H4 (cell line): Measurements from ENCODE around the gene PCBP3. TPM values are rescaled to one million over a fixed set of nuclear protein-coding genes. Genes with fewer than 3 reads are reported as not detected.
"Not testable (repeated sequence)": the region's sequence is repeated elsewhere in the genome, so short reads cannot be mapped to it uniquely, and the experiment has no call there.

Experiments used
- DNase-seq: peaks from one replicate; pipeline ENCODE4 v3.0.0-alpha.2; 2015; ENCODE audit warnings: low spot score
- total RNA-seq: library from RNA; depleted of rRNA; stranded (reverse); fragments of >200 nt; shearing (Covaris generic); gene quantifications from 2 replicates; pipeline ENCODE4 v1.2.3, GENCODE V29; 2014; rRNA removed

Gene PCBP3
- total RNA-seq = 6.1 and 10.2 TPM in 2 replicates

DNA sequence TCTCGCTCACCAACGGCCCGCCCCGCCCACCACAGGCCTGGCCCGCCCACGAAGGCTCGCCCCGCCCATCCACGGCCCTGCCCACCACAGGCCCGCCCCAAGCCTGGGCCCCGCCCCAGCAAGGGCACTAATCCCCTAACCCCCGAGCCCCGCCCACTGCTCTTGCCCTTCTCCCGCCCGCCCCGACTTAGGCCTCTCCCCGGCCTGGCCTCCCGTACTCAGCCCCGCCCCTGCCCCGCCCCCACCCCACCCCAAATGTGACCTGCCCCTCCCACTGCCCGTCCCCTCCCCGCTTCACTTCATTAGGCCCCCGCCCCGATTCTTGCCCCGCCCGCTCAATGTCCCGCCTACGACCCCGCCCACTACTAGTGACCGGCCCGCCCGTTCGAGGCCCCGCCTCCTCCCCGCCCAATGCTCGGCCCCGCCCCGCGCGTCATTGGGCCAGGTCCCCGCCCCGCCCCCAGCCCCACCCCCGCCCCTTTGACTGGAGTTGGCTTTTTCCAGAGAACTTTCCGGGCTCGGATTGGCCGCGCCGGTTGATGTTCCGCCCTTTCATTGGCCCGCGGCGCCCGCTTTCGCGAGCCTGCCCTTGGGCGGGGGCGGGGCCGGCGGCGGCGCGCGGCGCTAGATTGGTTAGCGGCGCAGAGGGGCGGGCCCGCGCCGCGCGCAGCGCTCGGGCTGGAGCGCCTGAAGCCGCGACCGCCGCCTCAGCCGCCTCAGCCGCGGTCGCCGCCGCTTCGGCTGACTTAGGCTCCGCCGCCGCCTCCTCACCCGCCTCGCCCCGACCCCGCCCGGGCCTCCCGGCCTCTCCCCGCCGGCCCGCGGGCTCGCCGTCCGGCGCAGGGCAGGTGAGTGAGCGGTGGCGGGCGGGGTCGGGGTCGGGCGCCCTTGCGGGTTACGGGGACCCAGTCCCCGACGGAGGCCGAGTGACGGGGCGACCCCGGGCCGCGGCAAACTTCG is at the start of gene PCBP3:
PCBP3 (plus strand) TSS at position 705 of the 960 bp plus-strand sequence. CDS start 206,361 bp downstream, outside the sequence.
- DNase-seq = peak; percentile 74

GRCh38 chr21:45594721-45595489 is 48.6 kb upstream of the PCBP3 start:
- DNase-seq = no peak

DNA sequence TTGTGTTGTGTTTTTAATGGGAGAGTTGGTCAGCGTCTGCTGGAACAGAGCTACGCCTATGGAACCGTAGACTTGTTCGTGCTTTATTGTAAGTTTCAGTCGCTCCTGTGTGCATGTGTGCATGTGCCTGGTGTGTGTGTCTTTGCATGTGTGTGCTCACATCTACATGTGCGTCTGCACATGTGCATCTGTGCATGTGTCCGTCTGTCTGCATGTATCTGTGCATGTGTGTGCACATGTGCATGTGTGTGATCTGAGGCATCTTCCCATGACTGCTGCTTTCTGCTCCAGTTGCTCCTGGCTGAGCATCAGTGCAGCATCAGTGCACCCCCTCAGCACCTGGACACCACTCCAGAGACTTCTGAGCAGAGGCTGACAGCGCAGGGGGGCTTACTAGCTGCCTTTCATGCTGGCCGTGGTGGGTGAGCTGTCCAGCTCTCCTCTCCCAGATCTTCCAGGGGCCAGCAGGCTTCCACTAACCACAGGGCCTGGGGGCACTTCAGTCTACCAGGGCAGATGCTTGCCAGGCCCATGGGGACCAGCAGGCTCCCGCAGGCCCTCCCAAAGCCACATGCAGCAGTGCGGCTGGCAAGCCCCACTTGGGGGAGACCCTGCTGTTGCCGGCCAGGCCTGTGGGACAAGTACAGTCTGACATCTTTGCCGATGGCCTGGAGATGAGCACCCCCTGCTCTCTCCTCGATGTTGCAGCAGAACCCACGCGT is 47.8 kb upstream of the PCBP3 start:
- DNase-seq = no peak

DNA sequence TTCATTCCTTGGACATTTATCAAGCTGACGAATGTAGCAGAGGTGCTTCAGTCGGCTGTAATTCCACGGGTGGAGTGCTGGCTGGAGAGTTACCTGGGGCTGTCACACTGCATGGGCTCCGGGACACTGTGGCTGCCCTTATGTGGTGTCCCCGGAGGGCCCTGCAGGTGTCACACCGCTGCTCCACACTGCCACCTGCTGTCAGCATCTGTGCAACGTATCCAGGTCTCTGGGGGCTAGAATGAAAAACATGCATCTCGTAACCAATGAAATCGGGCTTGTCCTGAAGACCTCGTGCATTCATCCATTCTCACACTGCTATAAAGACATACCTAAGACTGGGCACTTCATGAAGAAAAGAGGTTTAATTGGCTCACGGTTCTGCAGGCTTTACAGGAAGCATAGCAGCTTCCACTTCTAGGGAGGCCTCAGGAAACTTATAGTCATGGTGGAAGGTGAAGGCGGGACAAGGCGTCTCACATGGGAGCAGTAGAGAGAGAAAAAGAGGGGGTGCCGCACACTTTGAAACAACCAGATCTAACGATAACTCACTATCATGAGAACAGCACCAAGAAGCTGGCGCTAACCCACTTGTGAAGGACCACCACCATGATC is 46.7 kb upstream of the PCBP3 start:
- peak; percentile 59 for DNase-seq

DNA sequence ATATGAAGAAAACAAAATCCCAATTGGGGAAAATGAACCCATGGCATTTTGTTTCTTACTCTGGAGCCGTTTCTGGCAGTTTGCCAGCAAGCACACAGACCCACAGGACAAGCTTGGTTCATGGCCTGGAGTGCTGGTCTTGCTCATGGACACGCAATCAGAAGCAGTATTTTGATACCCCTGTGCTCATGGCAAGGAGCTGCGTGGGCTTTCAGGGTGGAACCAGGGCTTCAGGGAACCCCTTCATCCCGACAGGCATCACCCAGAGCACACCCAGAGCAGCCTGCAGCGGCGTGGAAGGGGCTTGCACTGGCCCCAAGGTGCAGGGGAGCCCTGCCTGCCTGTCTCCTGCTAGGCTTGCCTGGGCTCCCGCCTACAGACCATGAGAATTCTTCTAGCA is 45.4 kb upstream of the PCBP3 start:
- DNase-seq = no peak

GRCh38 chr21:45598666-45599065 is 44.9 kb upstream of the PCBP3 start:
- no peak for DNase-seq

GRCh38 chr21:45599146-45599581 is 44.4 kb upstream of the PCBP3 start:
- DNase-seq = no peak

- no peak for DNase-seq
These were observed 43.3 kb upstream of the PCBP3 start for GRCh38 chr21:45600248-45600647.

- DNase-seq = no peak
These were observed 42.0 kb upstream of the PCBP3 start for GRCh38 chr21:45601551-45601950.

DNA sequence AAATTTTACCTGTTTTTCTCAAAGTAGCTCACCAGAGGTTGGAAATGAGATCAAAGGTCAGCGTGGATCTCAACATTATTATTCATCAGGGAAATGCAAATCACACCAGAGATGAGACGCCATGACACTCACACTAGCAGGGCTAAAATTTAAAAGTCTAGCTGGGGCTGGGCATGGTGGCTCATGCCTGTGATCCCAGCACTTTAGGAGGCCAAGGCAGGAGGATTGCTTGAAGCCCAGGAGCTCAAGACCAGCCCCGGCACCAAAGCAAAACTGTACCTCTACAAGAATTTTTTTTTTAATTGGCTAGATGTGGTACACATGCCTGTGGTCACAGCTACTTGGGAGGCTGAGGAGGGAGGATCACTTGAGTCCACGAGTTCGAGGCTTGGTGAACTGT is 41.4 kb upstream of the PCBP3 start:
- no peak for DNase-seq

DNA sequence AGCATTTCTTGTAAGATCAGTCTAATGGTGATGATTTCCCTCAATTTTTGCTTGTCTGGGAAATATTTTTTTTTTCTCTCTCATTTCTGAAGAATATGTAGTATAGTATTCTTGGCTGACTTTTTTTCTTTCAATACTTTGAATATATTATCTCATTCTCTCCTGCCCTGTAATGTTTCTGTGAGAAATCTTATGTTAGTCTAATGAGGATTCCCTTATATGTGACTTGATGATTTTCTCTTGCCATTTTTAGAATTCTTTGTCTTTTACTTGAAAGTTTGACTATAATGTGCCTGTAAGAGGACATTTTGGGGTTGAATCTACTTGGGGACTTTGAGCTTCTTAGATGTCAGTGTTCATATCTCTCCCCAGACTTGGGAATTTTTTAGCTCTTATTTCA is 40.0 kb upstream of the PCBP3 start:
- no peak for DNase-seq

DNA sequence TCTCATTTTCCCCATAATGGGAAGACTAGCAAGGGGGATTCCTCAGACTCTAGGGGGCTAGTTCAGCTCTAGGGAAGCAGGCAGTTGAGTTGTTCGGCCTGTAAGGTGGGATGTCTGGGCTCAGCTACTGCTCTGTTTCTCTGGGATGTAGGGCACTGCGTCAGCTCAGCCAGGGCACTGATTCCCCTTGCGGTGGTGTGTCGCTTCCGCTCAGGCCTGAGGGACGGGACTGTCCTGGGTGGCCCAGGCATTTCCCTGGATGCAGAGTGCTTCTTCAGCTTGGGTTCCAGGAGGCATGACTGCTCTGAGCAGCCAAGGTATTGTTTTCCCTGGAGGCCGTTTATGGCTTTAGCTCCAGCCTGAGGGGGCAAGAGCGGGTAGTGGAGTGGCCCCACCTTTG is 38.8 kb upstream of the PCBP3 start:
- DNase-seq = not testable (repeated sequence)

- peak; percentile 82 for DNase-seq
These were observed 36.3 kb upstream of the PCBP3 start for GRCh38 chr21:45607021-45607908.

DNA sequence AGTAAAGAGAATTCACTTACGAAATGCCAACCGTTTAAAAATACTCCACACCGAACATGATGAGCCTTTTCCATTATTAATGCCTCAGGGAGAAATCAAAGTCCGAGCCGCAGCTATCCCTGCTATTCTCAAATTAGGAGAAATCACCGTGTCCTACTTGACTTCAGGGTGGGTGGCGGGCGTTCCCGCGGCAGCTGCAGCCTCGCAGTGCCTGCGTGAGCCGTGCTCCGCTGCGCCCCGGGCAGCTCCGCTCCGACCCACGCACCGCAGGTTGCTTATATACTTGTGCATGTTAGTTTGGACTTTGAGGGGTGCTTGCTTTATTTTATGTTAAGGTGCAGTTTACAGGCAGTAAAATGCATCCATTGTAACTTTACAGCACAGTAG is 35.6 kb upstream of the PCBP3 start:
- no peak for DNase-seq

DNA sequence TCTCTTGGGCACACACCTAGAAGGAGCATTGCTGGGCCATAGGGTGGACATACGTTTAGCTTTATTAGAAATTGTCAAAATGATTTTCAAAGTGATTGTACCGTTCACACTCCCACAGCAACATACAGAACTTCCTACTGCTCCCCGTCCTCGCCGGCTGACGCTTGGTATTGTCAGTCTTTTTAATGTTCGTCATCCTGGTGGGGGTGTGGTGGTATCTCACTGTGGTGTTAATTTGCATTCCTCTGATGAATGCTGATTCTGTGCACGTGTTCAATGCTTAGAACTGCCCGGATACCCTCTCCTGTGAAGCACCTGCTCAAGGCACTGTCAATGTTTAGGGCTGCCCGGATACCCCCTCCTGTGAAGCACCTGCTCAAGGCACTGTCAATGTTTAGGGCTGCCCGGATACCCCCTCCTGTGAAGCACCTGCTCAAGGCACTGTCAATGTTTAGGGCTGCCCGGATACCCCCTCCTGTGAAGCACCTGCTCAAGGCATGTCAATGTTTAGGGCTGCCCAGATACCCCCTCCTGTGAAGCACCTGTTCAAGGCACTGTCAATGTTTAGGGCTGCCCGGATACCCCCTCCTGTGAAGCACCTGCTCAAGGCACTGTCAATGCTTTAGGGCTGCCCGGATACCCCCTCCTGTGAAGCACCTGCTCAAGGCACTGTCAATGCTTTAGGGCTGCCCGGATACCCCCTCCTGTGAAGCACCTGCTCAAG is 34.6 kb upstream of the PCBP3 start:
- DNase-seq = not testable (repeated sequence)

- not testable (repeated sequence) for DNase-seq
These were observed 33.9 kb upstream of the PCBP3 start for GRCh38 chr21:45609616-45610015.

GRCh38 chr21:45611296-45611695 is 32.2 kb upstream of the PCBP3 start:
- no peak for DNase-seq

DNA sequence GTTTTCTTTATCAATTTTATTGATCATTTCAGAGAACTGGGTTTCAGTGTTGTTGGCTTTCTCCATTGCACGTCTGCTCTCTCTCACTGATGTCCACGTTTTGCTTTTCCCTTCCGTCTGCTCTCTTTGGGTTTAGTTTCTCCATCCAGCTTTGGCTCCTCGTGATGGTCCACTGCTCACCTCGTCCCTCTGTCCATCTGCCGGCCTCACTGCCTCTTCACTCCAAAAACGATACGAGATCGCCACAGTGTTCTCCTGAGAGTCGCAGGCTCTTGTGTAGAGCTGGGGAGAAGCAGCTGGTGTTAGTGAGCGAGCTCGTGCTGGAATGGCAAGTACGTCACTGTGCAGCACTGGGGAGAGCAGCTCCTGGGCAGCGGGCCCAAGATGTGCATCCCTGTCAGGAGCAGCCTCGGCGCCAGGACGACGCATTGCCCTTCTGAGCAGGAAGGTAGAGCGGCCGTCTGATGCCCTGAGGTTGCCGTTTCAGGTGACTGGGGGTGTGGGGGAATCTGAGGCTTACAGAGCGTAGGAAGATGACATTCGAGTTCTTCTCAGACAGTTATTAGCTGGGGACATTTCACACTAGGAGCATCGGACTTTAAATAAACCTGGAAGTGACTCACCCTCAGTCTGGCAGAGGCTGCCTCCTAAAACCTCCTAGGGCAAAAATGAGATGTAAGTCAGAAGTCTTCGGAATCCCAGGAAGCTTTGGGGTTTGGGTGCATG is 31.4 kb upstream of the PCBP3 start:
- peak; percentile 93 for DNase-seq

GRCh38 chr21:45612665-45613019 is 30.9 kb upstream of the PCBP3 start:
- DNase-seq = not testable (repeated sequence)
